ENCODE data around the gene POC1A. TPM values are rescaled to one million over a fixed set of nuclear protein-coding genes. Genes with fewer than 3 reads are reported as not detected.
"Not testable (repeated sequence)": the region's sequence is repeated elsewhere in the genome, so short reads cannot be mapped to it uniquely, and the experiment has no call there.

POC1A gene
- total RNA-seq, 1 experiment from 2014 or later: 29.0 TPM

GRCh38 chr3:52034212-52034611 lies 120.0 kb downstream of the POC1A start:
- Histone ChIP-seq H3K18ac (ENCODE audit: insufficient read length, low read depth, low read length) (no peak overlapping the region), H2BK20ac (ENCODE audit: low read depth, low read length, poor library complexity, severe bottlenecking) (no peak overlapping the region), H2AFZ (ENCODE audit: low read length) (no peak overlapping the region), H2BK12ac (ENCODE audit: insufficient read length, low read depth, low read length) (no peak overlapping the region), H3K79me2 (ENCODE audit: insufficient read depth, low read length) (no peaks in the 10 kb centered on the region), H3K4ac (ENCODE audit: low read depth, low read length) (no peak overlapping the region), H3K9ac (ENCODE audit: extremely low read depth, insufficient read length, low read length) (no peak overlapping the region), H3T11ph (ENCODE audit: low read length) (no peak overlapping the region), H2BK5ac (ENCODE audit: insufficient read length, low read length) (no peak overlapping the region), H3K23ac (ENCODE audit: insufficient read length, low read depth, low read length) (no peak overlapping the region), H3K79me1 (ENCODE audit: insufficient read depth, low read depth, low read length, poor library complexity, severe bottlenecking) (no peaks in the 10 kb centered on the region), H4K5ac (ENCODE audit: insufficient read length, low read depth, low read length) (no peak overlapping the region), H2BK120ac (ENCODE audit: low read depth, low read length, poor library complexity, severe bottlenecking) (no peak overlapping the region), H4K20me1 (ENCODE audit: control insufficient read depth, insufficient read depth, insufficient read length) (no peaks in the 10 kb centered on the region), H2BK15ac (ENCODE audit: low read depth, low read length) (no peak overlapping the region), H2AK5ac (ENCODE audit: insufficient read length, low read length) (no peak overlapping the region), H3K56ac (ENCODE audit: insufficient read length, low read depth, low read length) (no peak overlapping the region), H3K9me3 (ENCODE audit: control insufficient read depth, low read depth, low read length) (no peaks in the 10 kb centered on the region), H3K14ac (ENCODE audit: insufficient read depth, low read length) (no peak overlapping the region), H3K4me1 (ENCODE audit: insufficient read depth, low read length) (no peaks in the 10 kb centered on the region), H3K4me2 (ENCODE audit: insufficient read depth, insufficient read length, low read length) (no peak overlapping the region), H3K27me3 (ENCODE audit: insufficient read depth, low read length) (no peaks in the 10 kb centered on the region), H4K8ac (replicated peaks; ENCODE audit: insufficient read length, low read depth, low read length) (no peak overlapping the region), H4K91ac (ENCODE audit: insufficient read length, low read depth, low read length) (no peak overlapping the region), H3K23me2 (ENCODE audit: insufficient read length, low read depth, low read length, poor library complexity, severe bottlenecking) (no peaks in the 10 kb centered on the region), H3K27ac (ENCODE audit: insufficient read length, low read depth, low read length) (no peak overlapping the region)
- Mint-ChIP-seq H3K4me1 (peaks cover 0 to 8% of the 10 kb centered on the region in 2 experiments; a peak in 2 of 4 replicates), H3K9me3 (no peaks in the 10 kb centered on the region), H3K4me3 (no peak overlapping the region), H3K27ac (no peak overlapping the region; a peak in 1 of 7 replicates), H3K36me3 (ENCODE audit: insufficient read depth in 1 of 3, low read depth in 3 of 3) (no peaks in the 10 kb centered on the region), H3K27me3 (ENCODE audit: low read depth) (no peaks in the 10 kb centered on the region)
- DNase-seq: no peak
- WGBS (ENCODE audit: extremely low coverage, insufficient read length, low lambda C conversion rate): no CpG with 5 or more reads among the region's 5 CpGs
- TF ChIP-seq CTCF (conservative IDR thresholded peaks at IDR 0.05): no peak

- H3K23me2 ChIP-seq (ENCODE audit: insufficient read length, low read depth, low read length, poor library complexity, severe bottlenecking); H3K79me1 ChIP-seq (ENCODE audit: insufficient read depth, low read depth, low read length, poor library complexity, severe bottlenecking); H2BK20ac ChIP-seq (ENCODE audit: low read depth, low read length, poor library complexity, severe bottlenecking); H2AFZ ChIP-seq (ENCODE audit: low read length); H3K4me1 Mint-ChIP-seq; H3K27ac ChIP-seq (ENCODE audit: insufficient read length, low read depth, low read length); DNase-seq; H2BK5ac ChIP-seq (ENCODE audit: insufficient read length, low read length); H3K23ac ChIP-seq (ENCODE audit: insufficient read length, low read depth, low read length); H3K79me2 ChIP-seq (ENCODE audit: insufficient read depth, low read length); H2BK12ac ChIP-seq (ENCODE audit: insufficient read length, low read depth, low read length); H3T11ph ChIP-seq (ENCODE audit: low read length); H3K9me3 ChIP-seq (ENCODE audit: control insufficient read depth, low read depth, low read length); H3K36me3 Mint-ChIP-seq (ENCODE audit: insufficient read depth in 1 of 3, low read depth in 3 of 3); H4K20me1 ChIP-seq (ENCODE audit: control insufficient read depth, insufficient read depth, insufficient read length); H3K4me3 Mint-ChIP-seq; H2BK15ac ChIP-seq (ENCODE audit: low read depth, low read length); H4K91ac ChIP-seq (ENCODE audit: insufficient read length, low read depth, low read length); H3K4me1 ChIP-seq (ENCODE audit: insufficient read depth, low read length); H2AK5ac ChIP-seq (ENCODE audit: insufficient read length, low read length); H3K27me3 Mint-ChIP-seq (ENCODE audit: low read depth); H3K9ac ChIP-seq (ENCODE audit: extremely low read depth, insufficient read length, low read length); H3K4me2 ChIP-seq (ENCODE audit: insufficient read depth, insufficient read length, low read length); H3K9me3 Mint-ChIP-seq; H3K27ac Mint-ChIP-seq; H3K27me3 ChIP-seq (ENCODE audit: insufficient read depth, low read length); H3K18ac ChIP-seq (ENCODE audit: insufficient read length, low read depth, low read length); H3K4ac ChIP-seq (ENCODE audit: low read depth, low read length); H2BK120ac ChIP-seq (ENCODE audit: low read depth, low read length, poor library complexity, severe bottlenecking); H3K56ac ChIP-seq (ENCODE audit: insufficient read length, low read depth, low read length); H4K8ac ChIP-seq (replicated peaks; ENCODE audit: insufficient read length, low read depth, low read length); H4K5ac ChIP-seq (ENCODE audit: insufficient read length, low read depth, low read length); H3K14ac ChIP-seq (ENCODE audit: insufficient read depth, low read length): not testable (repeated sequence)
- WGBS (ENCODE audit: extremely low coverage, insufficient read length, low lambda C conversion rate): no CpG with 5 or more reads among the region's 6 CpGs
Measured at GRCh38 chr3:52033748-52034147, 120.5 kb downstream of the POC1A start.

Data from H9 (cell line).